ENCODE data around the gene ERBIN. TPM values are rescaled to one million over a fixed set of nuclear protein-coding genes. Genes with fewer than 3 reads are reported as not detected.
A peak's percentile ranks its signal among the peaks of the same experiment; 100 is the strongest.

ERBIN gene
- total RNA-seq, 1 experiment from 2014 or later, result 98.4 TPM

DNA sequence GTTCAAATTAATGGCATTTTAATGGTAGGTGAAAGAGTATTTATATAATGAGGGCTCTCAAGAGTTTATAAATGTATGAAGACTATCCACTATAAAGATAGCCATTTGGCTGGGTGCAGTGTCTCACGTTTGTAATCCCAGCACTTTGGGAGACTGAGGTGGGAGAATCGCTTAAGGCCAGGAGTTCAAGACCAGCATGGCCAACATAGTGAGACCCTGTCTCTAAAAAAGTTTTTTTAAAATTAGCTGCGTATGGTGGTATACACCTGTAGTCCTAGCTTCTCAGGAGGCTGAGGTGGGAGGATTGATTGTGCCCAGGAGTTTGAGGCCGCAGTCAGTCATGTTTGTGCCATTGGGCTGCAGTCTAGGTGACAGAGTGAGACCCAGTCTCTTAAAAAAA lies 61.6 kb downstream of the ERBIN start:
- TF ChIP-seq, protein P1, sequence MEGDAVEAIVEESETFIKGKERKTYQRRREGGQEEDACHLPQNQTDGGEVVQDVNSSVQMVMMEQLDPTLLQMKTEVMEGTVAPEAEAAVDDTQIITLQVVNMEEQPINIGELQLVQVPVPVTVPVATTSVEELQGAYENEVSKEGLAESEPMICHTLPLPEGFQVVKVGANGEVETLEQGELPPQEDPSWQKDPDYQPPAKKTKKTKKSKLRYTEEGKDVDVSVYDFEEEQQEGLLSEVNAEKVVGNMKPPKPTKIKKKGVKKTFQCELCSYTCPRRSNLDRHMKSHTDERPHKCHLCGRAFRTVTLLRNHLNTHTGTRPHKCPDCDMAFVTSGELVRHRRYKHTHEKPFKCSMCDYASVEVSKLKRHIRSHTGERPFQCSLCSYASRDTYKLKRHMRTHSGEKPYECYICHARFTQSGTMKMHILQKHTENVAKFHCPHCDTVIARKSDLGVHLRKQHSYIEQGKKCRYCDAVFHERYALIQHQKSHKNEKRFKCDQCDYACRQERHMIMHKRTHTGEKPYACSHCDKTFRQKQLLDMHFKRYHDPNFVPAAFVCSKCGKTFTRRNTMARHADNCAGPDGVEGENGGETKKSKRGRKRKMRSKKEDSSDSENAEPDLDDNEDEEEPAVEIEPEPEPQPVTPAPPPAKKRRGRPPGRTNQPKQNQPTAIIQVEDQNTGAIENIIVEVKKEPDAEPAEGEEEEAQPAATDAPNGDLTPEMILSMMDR (IDR thresholded peaks at IDR 0.05; ENCODE audit: unreplicated experiment), result no peak
- intact Hi-C loops (cut with micrococcal nuclease; ENCODE audit: unreplicated experiment), result no loop called here
- H3K36me3 Mint-ChIP-seq (ENCODE audit: insufficient read depth, unreplicated experiment), result peaks cover 9% of the 10 kb centered on the region
- no peak for DNase-seq
- H3K4me1 Mint-ChIP-seq (ENCODE audit: low read depth, unreplicated experiment), result peaks cover 22% of the 10 kb centered on the region
- no peaks in the 10 kb centered on the region for H3K9me3 Mint-ChIP-seq (ENCODE audit: low read depth, unreplicated experiment)
- CTCF ChIA-PET, result interaction anchor here (0.6 kb wide), 1 partner anchor 58 kb away, joined by 4 read pairs; no protein-coding TSS in a partner anchor
- H3K27ac Mint-ChIP-seq (ENCODE audit: unreplicated experiment), result no peak overlapping the region
- no TSS peak for BruUV-seq (replicated peaks)
- no peaks in the 10 kb centered on the region for H3K27me3 Mint-ChIP-seq (ENCODE audit: unreplicated experiment)
- no peak overlapping the region for H3K4me3 Mint-ChIP-seq (ENCODE audit: low read depth, unreplicated experiment)

DNA sequence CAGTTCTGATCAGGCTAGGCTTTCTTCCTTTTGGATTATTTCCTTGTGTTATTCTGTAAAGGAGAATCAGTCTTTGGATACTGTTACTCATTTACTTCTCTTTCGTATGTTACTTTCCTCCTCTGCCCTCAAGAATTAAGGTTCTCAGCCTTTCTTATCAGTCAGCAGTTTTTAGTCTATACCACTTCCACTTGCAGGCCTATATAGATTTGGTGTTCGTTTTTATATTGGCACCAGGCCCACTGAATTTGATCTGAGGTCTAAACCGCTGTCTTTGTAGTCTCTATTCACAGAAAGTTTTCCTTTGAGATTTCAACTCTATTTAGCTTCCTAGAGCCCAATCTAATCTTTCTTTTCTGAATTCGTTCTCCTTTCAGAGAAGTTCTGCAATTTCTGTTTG lies 62.8 kb downstream of the ERBIN start:
- Mint-ChIP-seq H3K4me1 (ENCODE audit: low read depth, unreplicated experiment) (peaks cover 22% of the 10 kb centered on the region), H3K27ac (ENCODE audit: unreplicated experiment) (peak overlapping the region; percentile 45), H3K4me3 (ENCODE audit: low read depth, unreplicated experiment) (no peak overlapping the region), H3K27me3 (ENCODE audit: unreplicated experiment) (no peaks in the 10 kb centered on the region), H3K9me3 (ENCODE audit: low read depth, unreplicated experiment) (no peaks in the 10 kb centered on the region), H3K36me3 (ENCODE audit: insufficient read depth, unreplicated experiment) (peaks cover 13% of the 10 kb centered on the region)
- DNase-seq, result no peak
- CTCF ChIA-PET, result interaction anchor here (0.7 to 1.0 kb wide), 2 partner anchors 17 to 65 kb away, joined by 3 to 6 read pairs; no protein-coding TSS in a partner anchor
- intact Hi-C loops (cut with micrococcal nuclease; ENCODE audit: unreplicated experiment), result no loop called here
- BruUV-seq (replicated peaks), result no TSS peak
- TF ChIP-seq, protein P1 (IDR thresholded peaks at IDR 0.05; ENCODE audit: unreplicated experiment), result no peak

DNA sequence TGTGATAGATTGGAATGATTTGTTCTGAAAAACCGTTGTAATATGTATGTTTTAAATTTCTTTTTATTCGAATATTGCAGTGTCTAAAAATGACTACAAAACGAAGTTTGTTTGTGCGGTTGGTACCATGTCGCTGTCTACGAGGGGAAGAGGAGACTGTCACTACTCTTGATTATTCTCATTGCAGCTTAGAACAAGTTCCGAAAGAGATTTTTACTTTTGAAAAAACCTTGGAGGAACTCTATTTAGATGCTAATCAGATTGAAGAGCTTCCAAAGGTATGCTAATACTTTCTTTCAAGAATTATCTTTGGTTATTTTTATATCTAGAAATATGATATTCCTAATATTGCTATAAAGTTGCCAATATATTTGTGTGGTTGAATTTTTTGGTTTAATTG lies 66.3 kb downstream of the ERBIN start:
- no TSS peak for BruUV-seq (replicated peaks)
- no peak overlapping the region for H3K4me3 Mint-ChIP-seq (ENCODE audit: low read depth, unreplicated experiment)
- CTCF ChIA-PET, result no interaction called here
- peaks cover 8% of the 10 kb centered on the region for H3K4me1 Mint-ChIP-seq (ENCODE audit: low read depth, unreplicated experiment)
- intact Hi-C loops (cut with micrococcal nuclease; ENCODE audit: unreplicated experiment), result no loop called here
- no peaks in the 10 kb centered on the region for H3K27me3 Mint-ChIP-seq (ENCODE audit: unreplicated experiment)
- DNase-seq, result no peak
- H3K9me3 Mint-ChIP-seq (ENCODE audit: low read depth, unreplicated experiment), result no peaks in the 10 kb centered on the region
- H3K27ac Mint-ChIP-seq (ENCODE audit: unreplicated experiment), result no peak overlapping the region
- TF ChIP-seq, protein P1 (IDR thresholded peaks at IDR 0.05; ENCODE audit: unreplicated experiment), result no peak
- peaks cover 30% of the 10 kb centered on the region for H3K36me3 Mint-ChIP-seq (ENCODE audit: insufficient read depth, unreplicated experiment)

DNA sequence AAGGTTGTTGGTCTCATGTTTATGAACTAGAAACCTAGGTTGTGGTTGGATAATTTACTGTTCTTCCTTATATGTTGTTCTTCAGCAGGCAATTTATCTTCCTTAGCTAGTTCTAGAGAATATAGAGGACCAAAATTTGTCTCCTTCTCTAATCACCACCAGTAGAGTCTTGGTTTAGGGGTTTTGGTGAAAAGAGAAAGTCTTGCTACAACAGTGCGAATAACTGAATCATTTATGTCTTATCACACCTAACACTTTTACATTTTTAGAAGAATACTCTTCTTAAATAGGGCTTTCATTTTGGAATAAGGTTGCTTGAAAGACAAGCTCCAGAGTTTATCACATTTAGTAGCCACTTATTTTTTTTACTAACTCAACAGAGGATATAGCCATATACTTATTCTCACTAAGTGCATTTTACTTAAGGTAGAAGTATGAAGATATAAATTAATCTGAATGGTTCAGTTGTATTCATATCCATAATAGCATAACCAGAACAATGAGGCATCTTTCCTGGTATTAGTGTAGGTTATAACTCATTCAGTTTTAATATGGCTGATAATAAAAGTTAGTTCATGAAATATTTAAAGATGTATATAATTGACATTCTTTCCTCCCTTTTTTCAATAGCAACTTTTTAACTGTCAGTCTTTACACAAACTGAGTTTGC lies 67.9 kb downstream of the ERBIN start:
- TF ChIP-seq, protein P1 (IDR thresholded peaks at IDR 0.05; ENCODE audit: unreplicated experiment), result no peak
- Mint-ChIP-seq H3K36me3 (ENCODE audit: insufficient read depth, unreplicated experiment) (peaks cover 27% of the 10 kb centered on the region), H3K9me3 (ENCODE audit: low read depth, unreplicated experiment) (no peaks in the 10 kb centered on the region), H3K27me3 (ENCODE audit: unreplicated experiment) (no peaks in the 10 kb centered on the region), H3K4me3 (ENCODE audit: low read depth, unreplicated experiment) (no peak overlapping the region), H3K4me1 (ENCODE audit: low read depth, unreplicated experiment) (peaks cover 2% of the 10 kb centered on the region), H3K27ac (ENCODE audit: unreplicated experiment) (no peak overlapping the region)
- no peak for DNase-seq
- no TSS peak for BruUV-seq (replicated peaks)
- CTCF ChIA-PET, result no interaction called here
- intact Hi-C loops (cut with micrococcal nuclease; ENCODE audit: unreplicated experiment), result no loop called here
